AG04450 (cell line): ENCODE measurements around the gene PTCD3. TPM values are rescaled to one million over a fixed set of nuclear protein-coding genes. Genes with fewer than 3 reads are reported as not detected.

ENCODE experiments used
- CTCF ChIA-PET: fragments of 300-600, 350-600 bp; formaldehyde crosslinking; extraction: SDS; loops from one replicate; lab custom pipeline; 2022; ENCODE audit warnings: antibody characterized with exemption, inconsistent platforms; lab: Charles Lee
- POLR2A ChIA-PET: fragments of 350-600 bp; formaldehyde crosslinking; extraction: SDS; loops from one replicate; lab custom pipeline; 2021; ENCODE audit warnings: antibody characterized with exemption, inconsistent platforms; lab: Yijun Ruan, JAX
- DNase-seq: peaks from one replicate; pipeline ENCODE4 v3.0.0-alpha.2; 2011; ENCODE audit warnings: low read depth, low spot score
- H3K27ac ChIP-seq: one replicate; pipeline ENCODE4 v1.5.1; 2012; ENCODE audit warnings: low read depth, low read length, control low read depth
- H3K27me3 ChIP-seq: one replicate; pipeline ENCODE4 v1.6.0; 2012; ENCODE audit warnings: low read length; ENCODE audit not compliant: control insufficient read depth, insufficient read depth
- H3K4me3 ChIP-seq: 2 replicates; pipeline ENCODE4 v1.5.1; 2011; ENCODE audit warnings: mild to moderate bottlenecking, low read depth, low read length, control low read depth
- H3K9me3 ChIP-seq: 2 replicates; pipeline ENCODE4 v1.5.1; 2012; ENCODE audit warnings: low read length; ENCODE audit not compliant: control insufficient read depth, insufficient read depth
- polyA plus RNA-seq: library from polyadenylated mRNA; depleted of rRNA; stranded (reverse); fragments of >200 nt; gene quantifications from 2 replicates; pipeline ENCODE4 v1.2.3, GENCODE V29; 2011
- TF ChIP-seq, protein P1 (sequence below): IDR thresholded peaks from 2 replicates; pipeline ENCODE4 v1.5.1; 2011; ENCODE audit warnings: low read depth, low read length, control low read depth, inconsistent platforms

Gene PTCD3
- polyA plus RNA-seq, 1 experiment = 90.2 TPM

DNA sequence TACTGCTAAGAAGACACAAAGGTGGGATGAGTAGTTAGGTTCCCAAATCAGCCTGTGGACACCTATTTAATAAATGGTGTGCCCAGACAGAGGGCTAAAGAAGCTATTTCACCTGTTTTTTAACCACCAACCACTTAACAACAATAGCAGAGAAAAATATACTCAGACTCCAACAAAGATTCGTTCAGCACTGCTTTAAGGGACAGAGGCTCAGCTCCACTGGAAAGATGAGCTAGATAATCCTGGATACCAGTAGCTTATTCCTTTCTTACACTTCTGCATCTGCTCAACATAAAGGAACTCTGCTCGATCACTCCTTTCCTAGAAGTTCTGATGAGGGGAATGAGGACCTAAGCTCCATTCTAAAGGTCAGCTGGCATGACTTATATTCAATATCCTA lies 44.5 kb downstream of the PTCD3 start:
- TF ChIP-seq, protein P1, sequence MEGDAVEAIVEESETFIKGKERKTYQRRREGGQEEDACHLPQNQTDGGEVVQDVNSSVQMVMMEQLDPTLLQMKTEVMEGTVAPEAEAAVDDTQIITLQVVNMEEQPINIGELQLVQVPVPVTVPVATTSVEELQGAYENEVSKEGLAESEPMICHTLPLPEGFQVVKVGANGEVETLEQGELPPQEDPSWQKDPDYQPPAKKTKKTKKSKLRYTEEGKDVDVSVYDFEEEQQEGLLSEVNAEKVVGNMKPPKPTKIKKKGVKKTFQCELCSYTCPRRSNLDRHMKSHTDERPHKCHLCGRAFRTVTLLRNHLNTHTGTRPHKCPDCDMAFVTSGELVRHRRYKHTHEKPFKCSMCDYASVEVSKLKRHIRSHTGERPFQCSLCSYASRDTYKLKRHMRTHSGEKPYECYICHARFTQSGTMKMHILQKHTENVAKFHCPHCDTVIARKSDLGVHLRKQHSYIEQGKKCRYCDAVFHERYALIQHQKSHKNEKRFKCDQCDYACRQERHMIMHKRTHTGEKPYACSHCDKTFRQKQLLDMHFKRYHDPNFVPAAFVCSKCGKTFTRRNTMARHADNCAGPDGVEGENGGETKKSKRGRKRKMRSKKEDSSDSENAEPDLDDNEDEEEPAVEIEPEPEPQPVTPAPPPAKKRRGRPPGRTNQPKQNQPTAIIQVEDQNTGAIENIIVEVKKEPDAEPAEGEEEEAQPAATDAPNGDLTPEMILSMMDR = no peak
- Histone ChIP-seq H3K9me3 (no peaks in the 10 kb centered on the region), H3K27me3 (no peaks in the 10 kb centered on the region), H3K27ac (no peak overlapping the region), H3K4me3 (no peak overlapping the region)
- CTCF ChIA-PET = interaction anchor here (1.0 kb wide), 1 partner anchor 12 kb away, joined by 3 read pairs; no protein-coding TSS in a partner anchor
- no peak for DNase-seq
- POLR2A ChIA-PET = interaction anchor here (0.7 kb wide), 1 partner anchor 73 kb away, joined by 3 read pairs; no protein-coding TSS in a partner anchor

DNA sequence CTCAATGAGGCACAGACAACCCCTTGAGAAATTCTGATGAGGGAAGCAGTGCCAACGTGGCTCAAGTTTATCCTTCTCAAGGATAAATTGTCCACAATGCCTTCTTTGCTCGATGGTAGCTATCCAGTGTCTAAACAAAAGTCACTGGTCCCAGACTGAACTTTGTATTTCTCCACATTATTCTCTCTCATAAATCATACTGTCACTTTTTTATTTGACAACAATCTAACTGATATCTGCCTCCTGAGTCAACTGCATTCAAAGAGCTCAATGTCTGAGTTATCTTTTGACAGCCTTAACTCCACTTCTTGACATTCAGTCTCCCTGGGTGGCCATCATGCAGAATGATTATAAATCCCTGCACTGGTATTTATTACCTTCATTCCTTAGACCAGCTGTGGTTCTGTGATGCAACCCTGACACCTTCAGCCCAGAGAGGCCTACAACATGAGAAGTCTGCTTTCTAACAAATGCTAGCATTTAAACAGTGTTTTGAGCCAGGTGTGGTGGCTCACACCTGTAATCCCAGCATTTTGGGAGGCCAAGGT lies 51.0 kb downstream of the PTCD3 start:
- no peaks in the 10 kb centered on the region for H3K27me3 ChIP-seq
- CTCF ChIA-PET = no interaction called here
- H3K27ac ChIP-seq = no peak overlapping the region
- POLR2A ChIA-PET = interaction anchor here (0.7 kb wide), 1 partner anchor 29 kb away, joined by 5 read pairs; no protein-coding TSS in a partner anchor
- TF ChIP-seq, protein P1 = no peak
- DNase-seq = no peak
- H3K9me3 ChIP-seq = no peaks in the 10 kb centered on the region
- H3K4me3 ChIP-seq = no peak overlapping the region

DNA sequence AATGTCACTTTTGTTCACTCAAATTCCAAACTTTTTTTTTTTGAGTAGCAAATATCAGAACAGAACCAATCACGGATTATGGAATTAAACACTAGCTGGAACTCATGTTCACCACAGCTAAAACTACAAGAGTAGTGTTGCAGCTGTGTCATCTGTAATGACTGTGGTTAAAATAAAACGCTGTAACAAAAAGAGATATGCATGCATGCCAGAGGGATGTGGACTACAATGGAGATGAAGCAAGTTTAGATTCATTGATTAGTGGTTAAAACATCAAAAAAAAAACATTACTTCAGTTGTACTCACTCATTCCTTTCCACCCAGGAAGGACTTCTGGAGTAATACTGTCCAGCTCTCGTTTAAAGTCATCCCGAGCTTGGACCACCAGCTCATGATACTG lies 52.3 kb downstream of the PTCD3 start:
- TF ChIP-seq, protein P1 = no peak
- Histone ChIP-seq H3K9me3 (no peaks in the 10 kb centered on the region), H3K27ac (no peak overlapping the region), H3K4me3 (no peak overlapping the region), H3K27me3 (no peaks in the 10 kb centered on the region)
- DNase-seq = no peak
- CTCF ChIA-PET = no interaction called here
- POLR2A ChIA-PET = interaction anchor here (0.6 kb wide), 1 partner anchor 31 kb away, joined by 3 read pairs; no protein-coding TSS in a partner anchor

DNA sequence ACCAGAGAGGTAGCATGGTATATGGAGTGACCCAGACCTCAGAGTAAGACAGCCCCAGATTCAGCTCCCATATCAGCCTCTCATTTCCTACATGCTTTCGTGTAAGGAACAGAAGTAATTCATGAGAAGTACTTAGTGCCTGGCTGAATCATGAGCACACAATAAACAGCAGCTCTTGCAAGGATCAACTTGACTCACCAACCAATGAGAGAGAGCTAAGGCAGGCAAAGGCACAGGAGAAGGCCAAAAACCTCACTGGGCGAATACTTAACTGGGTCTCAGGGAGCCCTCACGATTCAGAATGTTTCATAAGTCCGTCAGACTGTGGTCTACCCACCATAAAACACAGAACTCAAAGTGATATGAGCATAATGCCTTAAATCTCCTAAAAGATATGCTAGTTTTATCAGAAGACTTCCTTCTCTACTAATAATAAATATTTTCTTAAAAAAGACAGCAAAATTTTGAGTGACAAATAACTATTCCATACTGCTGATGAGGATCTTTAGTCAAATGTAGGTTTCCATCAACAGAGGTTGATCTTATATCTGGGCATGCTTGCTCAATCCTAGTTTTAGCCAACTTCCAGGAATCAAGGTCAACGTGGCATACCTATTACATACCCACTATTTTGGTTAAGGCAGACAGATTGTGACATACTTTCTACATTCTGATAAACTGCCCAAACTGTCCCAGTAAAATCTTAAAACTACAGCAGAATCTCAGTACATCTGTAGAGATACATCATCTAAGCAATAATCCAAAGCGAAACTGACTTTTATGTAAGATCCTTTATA lies 54.3 kb downstream of the PTCD3 start:
- CTCF ChIA-PET = no interaction called here

More for the DNA sequence above, 54.3 kb downstream of the PTCD3 start:
- H3K27ac ChIP-seq = no peak overlapping the region
- POLR2A ChIA-PET = no interaction called here
- DNase-seq = no peak
- TF ChIP-seq, protein P1 = no peak
- H3K4me3 ChIP-seq = no peak overlapping the region
- no peaks in the 10 kb centered on the region for H3K27me3 ChIP-seq
- H3K9me3 ChIP-seq = no peaks in the 10 kb centered on the region
